Prostate gland (tissue), 2 donors: Measurements from ENCODE around the gene TBKBP1.

ENCODE experiments used
- CTCF ChIP-seq, 4 experiments: fragments of 200-600 bp in 2 of 4; fragments of 450-650 bp in 2 of 4; sonication (generic) in 2 of 4; IDR thresholded peaks; 1 replicate in 3 of 4; 2 replicates in 1 of 4; pipeline ENCODE4 v1.5.1; 2016 to 2019; ENCODE audit warnings: antibody characterized with exemption in 4 of 4, mild to moderate bottlenecking in 2 of 4, moderate library complexity in 2 of 4
- POLR2A ChIP-seq: fragments of 450-650 bp; IDR thresholded peaks from one replicate; pipeline ENCODE4 v1.6.1; 2016; ENCODE audit warnings: antibody characterized with exemption, mild to moderate bottlenecking
- POLR2AphosphoS5 ChIP-seq: sonication (generic); formaldehyde crosslinking; IDR thresholded peaks from one replicate; pipeline ENCODE4 v1.6.1; 2017; ENCODE audit warnings: antibody characterized with exemption

- TF ChIP-seq CTCF (IDR thresholded peaks at IDR 0.05) = no peak
- TF ChIP-seq POLR2A = no peak
- TF ChIP-seq POLR2AphosphoS5 = no peak
Observed at GRCh38 chr17:47739150-47739549, 45.2 kb downstream of the TBKBP1 start.
